Aorta (tissue), 5 donors: ENCODE data around the gene CCT4. TPM values are rescaled to one million over a fixed set of nuclear protein-coding genes. Genes with fewer than 3 reads are reported as not detected.
A peak's percentile ranks its signal among the peaks of the same experiment; 100 is the strongest.
"Not testable (repeated sequence)": the region's sequence is repeated elsewhere in the genome, so short reads cannot be mapped to it uniquely, and the experiment has no call there.

Experiments
- ATAC-seq: fragments of 200-7000 bp; cut with Tn5 transposase; one replicate; pipeline ENCODE4 v1.9.1; 2022; ENCODE audit warnings: moderate library complexity; ENCODE audit not compliant: low FRiP score
- DNase-seq, 2 donors: peaks; one replicate each; pipeline ENCODE4 v3.0.0-alpha.2; 2020
- H3K27ac ChIP-seq, 2 donors: one replicate each; pipeline ENCODE4 v1.5.1; 2013; ENCODE audit warnings: low read length in 2 of 2, mild to moderate bottlenecking in 2 of 2, moderate library complexity in 2 of 2, control low read depth in 1 of 2, inconsistent platforms in 1 of 2, low read depth in 1 of 2
- H3K27me3 ChIP-seq, 2 donors: one replicate each; pipeline ENCODE4 v1.6.1; 2013; ENCODE audit warnings: control low read depth in 1 of 2, low read length in 1 of 2, mild to moderate bottlenecking in 1 of 2, moderate library complexity in 1 of 2; ENCODE audit not compliant: insufficient read depth in 2 of 2, control insufficient read depth in 1 of 2
- H3K36me3 ChIP-seq, 2 donors: one replicate each; pipeline ENCODE4 v1.6.1; 2013; ENCODE audit warnings: control low read depth in 1 of 2, low read length in 1 of 2, mild to moderate bottlenecking in 1 of 2; ENCODE audit not compliant: insufficient read depth in 2 of 2, control insufficient read depth in 1 of 2
- H3K4me1 ChIP-seq, 2 donors: one replicate each; pipeline ENCODE4 v1.6.1; 2013; ENCODE audit warnings: low read length in 2 of 2, control low read depth in 1 of 2, mild to moderate bottlenecking in 1 of 2, moderate library complexity in 1 of 2; ENCODE audit not compliant: insufficient read depth in 2 of 2, control insufficient read depth in 1 of 2
- H3K4me3 ChIP-seq, 2 donors: one replicate each; pipeline ENCODE4 v1.5.1; 2013; ENCODE audit warnings: low read length in 2 of 2, control low read depth in 1 of 2, mild to moderate bottlenecking in 1 of 2
- H3K9me3 ChIP-seq: one replicate; pipeline ENCODE4 v1.6.1; 2013; ENCODE audit warnings: mild to moderate bottlenecking, low read length; ENCODE audit not compliant: control insufficient read depth
- WGBS, 2 donors: extraction: QIAGEN DNeasy Blood & Tissue Kit; methylation state at CpG; one replicate each; pipeline ENCODE4 v1.1.7; 2013; 5-methylcytosine and 5-hydroxymethylcytosine counted together
- intact Hi-C, 2 donors: fragments of 100-400 bp; cut with DNase I; formaldehyde crosslinking; loops; one replicate each; pipeline versions ENCODE4 v1.14.2 to v1.15.0; 2022
- polyA plus RNA-seq, 2 donors: library from polyadenylated mRNA; stranded (reverse); fragments of 200-250 nt; gene quantifications; one replicate each; pipeline ENCODE4 v1.2.3, GENCODE V29; 2013
- total RNA-seq, 2 donors: library from RNA; stranded (reverse); fragmentation: NEBNext Ultra II Directional; extraction: Animal tissue kit (Norgen Biotek cat#: 25700); gene quantifications; one replicate each; pipeline ENCODE4 v1.2.1, GENCODE V29; 2021
- donor health status: healthy with polysubstance abuse.
- donor health status: Bipolar disorder and iron deficiency.
- donor health status: DM: no; HTN: no; CAD: no.
- donor health status: DM: no; HTN: no; CAD: no.
- donor health status: DM: yes; HTN: yes; CAD: no.

CCT4 gene
- total and polyA plus RNA-seq, 4 donors: 57.0 to 99.1 (median 74.1) TPM

GRCh38 chr2:61862085-61862484 is 26.4 kb downstream of the CCT4 start:
- Histone ChIP-seq H3K36me3 (no peaks in the 10 kb centered on the region), H3K27me3 (no peaks in the 10 kb centered on the region), H3K27ac (no peak overlapping the region), H3K9me3 (no peaks in the 10 kb centered on the region), H3K4me3 (no peak overlapping the region), H3K4me1 (no peaks in the 10 kb centered on the region)
- WGBS, 2 donors: 96 to 98% methylated on average over 5 of the region's 5 CpGs
- DNase-seq: no peak
- no peak for ATAC-seq
- intact Hi-C loops: no loop called here

GRCh38 chr2:61857224-61857623 is 31.2 kb downstream of the CCT4 start:
- H3K36me3 ChIP-seq: no peaks in the 10 kb centered on the region
- H3K9me3 ChIP-seq: no peaks in the 10 kb centered on the region
- DNase-seq (no peak), ATAC-seq (no peak)
- 76 to 85% methylated on average over 3 of the region's 3 CpGs for WGBS, 2 donors
- H3K27ac ChIP-seq: no peak overlapping the region
- intact Hi-C loops: loop anchor here in 1 of 2 donors (10.0 kb wide), 1 partner anchor 322 kb away; the partner anchor contains the start of gene XPO1
- no peak overlapping the region for H3K4me3 ChIP-seq
- no peaks in the 10 kb centered on the region for H3K27me3 ChIP-seq
- H3K4me1 ChIP-seq: no peaks in the 10 kb centered on the region

DNA sequence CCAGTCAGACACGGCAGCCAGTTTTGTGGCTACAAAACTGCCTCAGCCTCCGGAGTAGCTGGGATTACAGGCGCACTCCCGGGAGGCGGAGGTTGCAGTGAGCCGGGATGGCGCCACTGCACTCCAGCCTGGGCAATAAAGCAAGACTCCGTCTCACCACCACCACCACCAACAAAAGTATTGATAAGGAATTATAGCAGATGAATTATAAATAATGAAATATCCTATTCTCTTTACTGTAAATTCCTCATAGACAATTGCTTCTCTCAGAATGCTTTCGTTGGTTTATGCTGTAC is 33.2 kb downstream of the CCT4 start:
- Histone ChIP-seq H3K9me3 (no peaks in the 10 kb centered on the region), H3K36me3 (no peaks in the 10 kb centered on the region), H3K27me3 (no peaks in the 10 kb centered on the region), H3K4me1 (no peaks in the 10 kb centered on the region), H3K4me3 (no peak overlapping the region), H3K27ac (no peak overlapping the region)
- intact Hi-C loops: loop anchor here (2.0 to 10.0 kb wide), 2 partner anchors 34 to 320 kb away; partner anchors contain the start of genes CCT4 (in 1 of the 2) and XPO1 (in 1 of the 2)
- 23 to 26% methylated on average over 9 of the region's 9 CpGs for WGBS, 2 donors
- no peak for ATAC-seq
- DNase-seq: peak in 1 of 2 donors; percentile 48

DNA sequence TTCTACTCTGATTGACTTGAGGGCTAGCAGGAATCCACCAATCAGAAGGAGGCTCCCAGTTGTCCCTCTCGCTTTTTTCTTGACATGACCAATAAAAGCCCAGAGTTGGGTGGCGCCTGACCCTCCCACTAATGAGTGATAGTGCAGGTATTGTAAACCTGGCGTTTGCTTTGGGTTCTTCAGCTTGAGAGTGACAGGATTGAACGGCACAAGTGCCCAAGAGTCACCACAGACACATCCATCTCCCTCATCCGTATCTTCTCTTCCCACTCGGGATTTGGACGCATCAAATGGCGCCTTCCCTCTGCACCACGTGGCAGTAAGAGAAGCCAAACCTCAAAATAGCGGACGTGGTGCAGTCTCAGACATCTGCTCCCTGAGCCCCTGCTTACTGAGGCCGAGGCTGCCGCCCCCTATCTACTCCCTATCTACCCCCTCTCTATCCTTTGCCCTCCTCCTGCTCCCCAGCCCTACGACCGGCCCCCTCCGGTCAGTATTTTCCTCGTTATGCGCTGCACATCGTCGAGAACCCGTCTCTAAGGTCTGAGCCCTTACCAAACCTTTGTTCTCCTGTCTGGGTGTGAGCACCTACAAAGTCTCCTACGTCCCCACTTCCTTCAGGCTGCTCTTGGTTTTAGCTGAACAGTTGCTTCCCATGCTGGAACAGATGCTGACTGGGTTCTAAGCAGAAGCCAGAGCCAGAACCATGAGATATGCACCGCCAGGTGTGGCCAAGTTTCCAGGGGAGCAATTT is 33.7 kb downstream of the CCT4 start:
- Histone ChIP-seq H3K36me3 (no peaks in the 10 kb centered on the region), H3K4me1 (no peaks in the 10 kb centered on the region), H3K4me3 (peak overlapping the region; percentile 38 to 45), H3K27me3 (no peaks in the 10 kb centered on the region), H3K9me3 (no peaks in the 10 kb centered on the region), H3K27ac (no peak overlapping the region)
- DNase-seq: peak in 1 of 2 donors; percentile 91
- intact Hi-C loops: loop anchor here (2.0 to 10.0 kb wide), 4 partner anchors 34 to 320 kb away; partner anchors contain the start of genes XPO1 (in 2 of the 2) and CCT4 (in 1 of the 2)
- ATAC-seq: peak; percentile 96
- 0 to 1% methylated on average over 23 of the region's 23 CpGs for WGBS, 2 donors

- ATAC-seq (peak; percentile 99), DNase-seq (peak; percentile 95 to 97)
- H3K4me3 ChIP-seq: peak within 1 kb of the TSS; percentile 45 to 91
- 0% methylated on average over 44 to 50 of the region's 50 CpGs for WGBS, 2 donors
- no peaks in the 10 kb centered on the region for H3K36me3 ChIP-seq
- intact Hi-C loops: loop anchor here (2.0 to 10.0 kb wide), 4 partner anchors 35 to 319 kb away; partner anchors contain the start of genes XPO1 (in 2 of the 2) and CCT4 (in 1 of the 2)
- H3K9me3 ChIP-seq: no peaks in the 10 kb centered on the region
- no peaks in the 10 kb centered on the region for H3K27me3 ChIP-seq
- peak within 1 kb of the TSS in 1 of 2 donors; percentile 94 for H3K27ac ChIP-seq
- H3K4me1 ChIP-seq: no peaks in the 10 kb centered on the region
These were observed 34.5 kb downstream of the CCT4 start, which contains the start of gene FAM161A for GRCh38 chr2:61853847-61854563. Gene FAM161A (minus strand): TSS chr2:61854060. CDS start chr2:61854041, 19 bp downstream.

DNA sequence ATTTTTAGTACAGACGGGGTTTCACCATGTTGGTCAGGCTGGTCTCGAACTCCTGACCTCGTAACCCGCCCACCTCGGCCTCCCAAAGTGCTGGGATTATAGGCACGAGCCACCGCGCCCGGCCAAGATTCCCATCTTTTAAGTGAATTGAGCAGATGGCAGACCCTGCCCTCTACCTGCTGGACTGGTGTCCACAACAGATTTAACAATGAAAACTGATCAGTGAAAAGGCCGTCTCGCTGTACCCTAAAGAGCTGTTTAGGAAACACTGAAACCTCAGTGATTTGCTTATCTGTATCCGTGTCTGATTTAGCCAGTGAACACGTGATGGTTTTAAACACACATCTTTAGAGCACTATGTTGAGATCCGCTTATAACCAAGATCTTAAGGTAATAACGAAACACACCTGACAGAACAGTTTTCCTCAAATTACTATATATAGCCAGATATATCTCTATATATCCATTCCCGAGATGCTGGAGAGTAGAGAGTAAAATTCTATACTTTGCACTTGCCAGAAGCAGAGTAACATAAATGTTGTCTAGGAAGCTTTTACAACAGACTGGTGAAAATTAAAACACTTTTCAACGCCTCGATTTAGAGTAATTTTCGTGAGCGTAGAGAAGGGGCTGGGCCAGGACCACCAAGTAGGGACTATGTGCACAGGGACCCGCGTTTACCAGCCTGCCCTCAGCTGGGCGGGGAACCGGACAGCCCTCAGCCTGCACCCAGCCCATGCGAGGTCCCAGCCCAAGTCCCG is 35.2 kb downstream of the CCT4 start:
- H3K27me3 ChIP-seq: no peaks in the 10 kb centered on the region
- H3K4me3 ChIP-seq: peak overlapping the region; percentile 45 to 91
- H3K4me1 ChIP-seq: no peaks in the 10 kb centered on the region
- DNase-seq (no peak), ATAC-seq (peak; percentile 93)
- intact Hi-C loops: loop anchor here (5.0 to 10.0 kb wide), 3 partner anchors 91 to 318 kb away; partner anchors contain the start of gene XPO1 (in 2 of the 2)
- no peaks in the 10 kb centered on the region for H3K9me3 ChIP-seq
- peak overlapping the region in 1 of 2 donors; percentile 94 for H3K27ac ChIP-seq
- no peaks in the 10 kb centered on the region for H3K36me3 ChIP-seq
- 18 to 20% methylated on average over 26 of the region's 26 CpGs for WGBS, 2 donors

- not testable (repeated sequence) for H3K4me1 ChIP-seq, ATAC-seq, DNase-seq, H3K9me3 ChIP-seq, H3K36me3 ChIP-seq, H3K27ac ChIP-seq, H3K27me3 ChIP-seq, H3K4me3 ChIP-seq
- WGBS, 2 donors: 95 to 98% methylated on average over 10 of the region's 10 CpGs
- intact Hi-C loops: loop anchor here (5.0 to 10.0 kb wide), 3 partner anchors 89 to 316 kb away; partner anchors contain the start of gene XPO1 (in 2 of the 2)
These were observed 37.2 kb downstream of the CCT4 start for GRCh38 chr2:61851270-61851669.

DNA sequence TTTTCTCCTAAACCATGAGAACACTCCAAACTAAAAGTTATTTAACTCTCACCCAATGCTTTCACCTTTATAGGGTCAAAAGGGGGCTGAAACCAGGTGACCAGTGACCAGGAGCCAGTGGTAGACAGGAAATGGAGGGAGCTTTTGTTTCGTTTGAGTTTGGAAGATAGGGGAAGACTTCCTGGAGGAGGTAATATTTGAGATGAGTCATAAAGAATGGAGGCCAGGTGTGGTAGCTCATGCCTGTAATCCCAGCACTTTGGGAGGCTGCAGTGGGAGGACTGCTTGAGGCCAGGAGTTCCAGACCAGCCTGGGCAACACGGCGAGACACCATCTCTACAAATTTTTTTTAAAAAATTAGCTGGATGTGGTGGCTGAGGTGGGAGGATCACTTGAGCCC is 43.1 kb downstream of the CCT4 start:
- Histone ChIP-seq H3K9me3 (no peaks in the 10 kb centered on the region), H3K4me3 (no peak overlapping the region), H3K27me3 (no peaks in the 10 kb centered on the region), H3K27ac (no peak overlapping the region), H3K36me3 (peaks cover 0 to 4% of the 10 kb centered on the region in 2 donors), H3K4me1 (no peaks in the 10 kb centered on the region)
- intact Hi-C loops: no loop called here
- ATAC-seq: no peak
- DNase-seq: no peak
- 94 to 95% methylated on average over 3 of the region's 3 CpGs for WGBS, 2 donors
